ENCODE results near the gene ITPR1. TPM values are rescaled to one million over a fixed set of nuclear protein-coding genes. Genes with fewer than 3 reads are reported as not detected.

Gene ITPR1
- total RNA-seq, 1 donor from 2014 or later: 25.9 TPM

GRCh38 chr3:4839278-4839677 is 346.1 kb downstream of the ITPR1 start:
- DNase-seq (ENCODE audit: low read depth): no peak

- no peak for DNase-seq (ENCODE audit: low read depth)
Observed at GRCh38 chr3:4841225-4841624, 348.1 kb downstream of the ITPR1 start.

GRCh38 chr3:4841776-4842440 is 348.8 kb downstream of the ITPR1 start:
- no peak for DNase-seq (ENCODE audit: low read depth)

DNA sequence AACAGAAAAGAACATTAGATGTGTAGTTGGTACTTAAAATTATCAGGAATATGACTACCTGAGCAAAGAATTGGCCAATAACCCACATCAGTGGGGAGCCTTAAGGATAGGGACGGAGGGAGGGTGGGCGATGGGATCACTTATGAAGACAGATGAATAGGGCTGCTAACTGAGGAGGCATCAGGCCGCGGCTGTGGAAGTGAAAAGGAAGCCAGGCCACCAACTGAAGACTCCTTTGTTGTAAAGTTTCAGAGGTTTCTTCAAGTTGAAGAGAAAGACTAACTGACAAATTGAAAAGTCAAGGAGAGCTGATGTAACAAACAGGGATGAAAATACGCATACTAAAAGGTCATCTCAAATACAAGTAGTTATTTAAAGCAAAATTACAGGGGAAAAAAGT is 350.5 kb downstream of the ITPR1 start:
- DNase-seq (ENCODE audit: low read depth): no peak

GRCh38 chr3:4845882-4846281 is 352.7 kb downstream of the ITPR1 start:
- no peak for DNase-seq (ENCODE audit: low read depth)

DNA sequence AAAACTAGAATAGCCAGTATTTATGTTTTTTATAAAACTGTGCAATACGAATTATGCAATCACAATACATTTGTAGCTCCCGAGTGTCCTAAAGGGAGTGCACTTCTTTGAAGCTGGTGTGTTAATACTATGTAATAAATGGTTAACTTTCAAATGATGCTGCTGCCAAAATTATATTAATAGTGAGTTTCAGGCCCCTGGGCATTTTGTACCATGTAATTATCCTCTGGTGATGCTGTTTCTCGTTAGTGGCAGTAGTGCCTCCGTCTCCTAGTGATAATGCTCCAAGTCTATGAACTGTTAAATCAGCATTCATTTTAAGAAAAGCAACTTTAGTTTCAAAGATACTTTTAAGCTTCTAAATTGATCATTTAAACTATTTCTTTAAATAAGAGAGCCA is 353.4 kb downstream of the ITPR1 start:
- DNase-seq (ENCODE audit: low read depth): no peak

GRCh38 chr3:4848176-4848825 is 355.2 kb downstream of the ITPR1 start:
- no peak for DNase-seq (ENCODE audit: low read depth)

GRCh38 chr3:4849136-4849535 is 356.0 kb downstream of the ITPR1 start:
- DNase-seq (ENCODE audit: low read depth): no peak

DNA sequence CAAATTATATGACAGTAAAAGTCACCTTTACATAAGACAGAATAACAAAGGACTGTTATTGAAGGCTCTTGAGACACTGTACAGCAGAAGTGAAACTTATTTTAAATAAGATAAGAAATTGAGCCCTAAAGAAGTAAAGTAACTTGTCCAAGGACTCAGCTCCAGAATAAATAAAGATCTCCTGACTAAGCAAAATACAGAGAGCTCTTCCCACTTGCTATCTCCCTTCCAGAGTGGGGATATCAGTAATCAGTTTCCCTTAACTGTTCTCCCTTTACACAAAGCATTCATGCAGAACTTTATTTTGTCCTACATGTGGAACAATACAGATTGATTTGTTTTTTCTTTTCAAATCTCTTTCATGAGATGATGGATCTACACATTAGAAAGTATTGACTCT is 356.6 kb downstream of the ITPR1 start:
- DNase-seq (ENCODE audit: low read depth): no peak

- no peak for DNase-seq (ENCODE audit: low read depth)
Observed at GRCh38 chr3:4850211-4850927, 357.2 kb downstream of the ITPR1 start.

DNA sequence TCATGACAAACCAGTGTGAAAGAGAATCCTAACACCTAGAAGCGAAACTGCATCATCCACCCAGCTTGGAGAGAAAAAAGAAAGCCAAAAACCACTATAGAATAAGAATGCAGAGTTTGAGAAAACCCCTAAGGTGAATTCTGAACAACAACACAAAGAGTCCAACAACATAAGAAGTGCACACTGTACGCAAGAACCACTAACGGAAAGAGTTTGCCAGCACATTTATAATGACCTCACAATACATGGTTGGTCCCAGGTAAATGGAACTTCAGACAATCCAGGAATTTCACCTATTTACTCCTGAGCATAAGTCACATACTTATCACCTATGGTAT is 357.7 kb downstream of the ITPR1 start:
- DNase-seq (ENCODE audit: low read depth): no peak

DNA sequence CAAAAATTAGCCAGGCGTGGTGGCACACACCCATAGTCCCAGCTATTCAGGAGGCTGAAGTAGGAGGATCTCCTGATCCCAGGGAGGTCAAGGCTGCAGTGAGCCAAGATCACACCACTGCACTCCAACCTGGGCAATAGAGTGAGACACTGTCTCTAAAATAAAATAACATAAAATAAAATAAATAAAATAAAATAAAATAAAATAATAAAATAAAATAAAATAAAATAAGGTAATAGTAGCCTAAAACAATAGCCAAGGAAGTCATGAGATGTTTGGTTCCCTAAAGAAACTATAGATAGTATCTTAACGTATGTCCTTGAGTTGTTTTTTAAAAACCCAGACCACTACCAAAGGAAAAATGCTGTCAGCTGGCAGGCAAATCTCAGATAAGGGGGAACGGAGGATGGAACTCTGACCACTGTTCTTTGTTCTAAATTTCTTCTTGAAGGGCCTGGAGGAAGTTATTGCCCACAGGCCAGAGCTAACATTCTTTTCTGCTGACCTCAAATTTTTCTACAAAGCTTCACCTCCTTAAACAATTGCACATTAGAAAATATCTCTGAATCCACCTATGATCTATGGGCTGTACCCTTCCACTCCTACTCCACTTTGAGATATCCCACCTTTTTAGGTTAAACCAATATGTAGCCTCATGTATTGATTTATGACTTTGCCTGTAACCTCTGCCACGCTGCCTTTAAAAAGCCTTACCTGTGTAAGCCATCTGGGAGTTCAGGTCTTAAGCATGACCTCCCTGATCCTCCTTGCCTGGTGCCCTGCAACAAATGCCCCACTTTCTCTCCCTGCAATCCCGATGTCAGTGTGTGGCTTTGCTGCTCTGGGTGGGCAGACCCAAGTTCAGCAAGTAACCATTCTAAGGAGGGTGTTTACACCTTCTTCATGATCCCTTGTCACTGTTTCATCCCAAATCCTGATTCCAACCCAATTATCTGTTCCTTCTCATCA is 359.9 kb downstream of the ITPR1 start:
- DNase-seq (ENCODE audit: low read depth): peak; percentile 33

DNA sequence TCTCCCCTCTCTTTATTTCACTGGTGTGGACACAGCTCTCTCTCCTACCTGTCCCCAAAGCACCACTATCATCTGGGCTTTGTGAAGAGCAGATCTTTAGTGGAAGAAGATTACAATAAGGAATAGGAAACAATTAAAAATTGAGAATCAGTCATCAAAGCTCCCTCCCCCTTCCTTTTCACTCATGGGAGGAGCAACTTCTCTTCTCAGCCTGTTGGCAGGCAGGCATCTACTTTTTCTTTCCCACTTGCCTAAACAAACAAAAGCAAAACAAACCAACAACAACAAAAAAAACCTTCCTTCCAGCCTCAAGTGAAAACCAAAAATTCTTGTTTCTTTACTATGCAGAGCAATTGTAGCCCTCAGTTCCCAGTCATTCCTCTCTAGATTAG is 360.6 kb downstream of the ITPR1 start:
- DNase-seq (ENCODE audit: low read depth): no peak

DNA sequence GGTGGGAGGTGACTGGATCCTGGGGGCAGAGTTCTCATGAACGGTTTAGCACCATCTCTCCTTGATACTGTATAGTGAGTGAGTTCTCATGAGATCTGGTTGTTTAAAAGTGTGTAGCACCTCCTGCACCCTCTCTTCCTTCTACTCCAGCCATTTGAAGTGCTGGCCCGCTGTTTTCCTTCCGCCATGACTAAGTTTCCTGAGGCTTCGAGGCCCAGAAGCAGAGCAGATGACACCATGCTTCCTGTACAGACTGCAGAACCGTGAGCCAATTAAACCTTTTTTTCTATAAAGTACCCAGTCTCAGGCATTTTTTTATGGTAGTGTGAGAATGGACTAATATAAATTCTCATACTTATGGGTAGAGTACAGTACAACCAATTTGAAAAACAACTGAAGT is 362.5 kb downstream of the ITPR1 start:
- no peak for DNase-seq (ENCODE audit: low read depth)

- DNase-seq (ENCODE audit: low read depth): no peak
Observed at GRCh38 chr3:4856136-4856535, 363.0 kb downstream of the ITPR1 start.

- no peak for DNase-seq (ENCODE audit: low read depth)
Observed at GRCh38 chr3:4856564-4856963, 363.4 kb downstream of the ITPR1 start.

DNA sequence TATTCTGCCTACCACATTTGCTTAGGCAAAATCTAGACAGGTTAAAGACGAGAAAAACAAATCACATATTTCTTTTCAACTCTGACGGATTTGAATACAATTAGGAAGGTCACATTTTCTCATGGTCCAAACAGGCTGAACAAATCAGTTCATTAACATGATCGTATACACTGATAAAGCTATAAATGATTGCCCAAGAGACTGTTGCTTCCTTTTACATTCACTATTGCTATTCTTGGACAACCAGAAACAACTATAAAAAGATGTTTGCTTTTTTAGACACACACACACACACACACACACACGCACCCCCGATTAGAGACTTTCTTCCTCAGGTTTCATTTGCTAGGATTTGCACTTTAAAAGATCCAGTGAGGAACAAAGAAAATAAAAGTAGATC is 363.8 kb downstream of the ITPR1 start:
- no peak for DNase-seq (ENCODE audit: low read depth)

GRCh38 chr3:4859788-4860187 is 366.6 kb downstream of the ITPR1 start:
- no peak for DNase-seq (ENCODE audit: low read depth)

DNA sequence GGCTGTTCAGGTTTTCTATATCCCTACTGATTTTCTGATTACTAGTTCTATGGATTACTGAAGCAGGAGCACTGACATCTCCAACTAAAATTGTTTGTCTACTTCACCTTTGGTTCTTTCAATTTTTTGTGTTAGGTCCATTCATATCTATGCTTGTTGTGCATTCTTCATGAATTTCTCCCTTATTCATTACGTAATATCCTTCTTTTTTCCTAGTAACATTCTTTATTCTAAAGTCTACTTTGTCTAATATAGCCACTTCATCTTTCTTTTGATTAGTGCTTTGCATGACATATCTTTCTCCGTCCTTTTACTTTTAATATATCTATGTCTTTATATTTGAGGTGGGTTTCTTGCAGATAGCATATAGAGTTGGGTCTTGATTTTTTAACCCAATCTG is 369.8 kb downstream of the ITPR1 start:
- DNase-seq (ENCODE audit: low read depth): no peak

DNA sequence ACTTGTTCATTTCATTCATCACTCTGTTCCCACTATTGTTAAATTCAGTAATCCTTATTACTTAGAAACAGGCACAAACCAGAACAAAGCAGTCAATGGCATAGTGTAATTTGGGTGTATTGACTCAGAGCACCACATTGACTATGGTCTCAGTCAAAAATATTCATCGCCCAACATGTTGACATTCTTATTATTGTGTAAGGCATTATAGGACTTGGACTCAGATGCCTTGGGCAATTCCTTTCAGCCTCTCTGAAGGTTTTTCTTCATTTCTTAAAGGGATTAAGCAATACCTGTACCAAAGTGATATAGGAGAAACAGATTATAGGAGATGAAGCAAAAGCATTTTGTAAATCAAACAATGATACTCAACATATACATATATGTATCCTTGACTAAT is 371.4 kb downstream of the ITPR1 start:
- no peak for DNase-seq (ENCODE audit: low read depth)

DNA sequence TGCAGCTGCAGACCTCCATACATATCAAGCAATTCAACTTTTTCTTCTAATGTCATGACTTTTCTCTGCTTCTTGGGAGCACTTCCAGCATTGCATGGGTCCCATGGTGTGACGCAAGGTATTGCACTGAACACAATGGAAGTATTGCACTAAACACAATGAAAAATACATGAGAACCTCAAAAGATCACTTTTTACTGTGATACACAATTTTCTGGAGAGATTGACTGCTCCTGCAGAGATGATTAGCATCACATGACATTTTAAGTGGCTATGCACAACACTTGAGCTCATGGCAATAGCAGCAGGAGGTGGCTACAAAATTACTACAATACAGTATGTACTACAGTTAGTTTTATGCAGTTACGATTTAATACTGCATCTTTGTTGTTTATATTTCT is 372.6 kb downstream of the ITPR1 start:
- DNase-seq (ENCODE audit: low read depth): no peak

DNA sequence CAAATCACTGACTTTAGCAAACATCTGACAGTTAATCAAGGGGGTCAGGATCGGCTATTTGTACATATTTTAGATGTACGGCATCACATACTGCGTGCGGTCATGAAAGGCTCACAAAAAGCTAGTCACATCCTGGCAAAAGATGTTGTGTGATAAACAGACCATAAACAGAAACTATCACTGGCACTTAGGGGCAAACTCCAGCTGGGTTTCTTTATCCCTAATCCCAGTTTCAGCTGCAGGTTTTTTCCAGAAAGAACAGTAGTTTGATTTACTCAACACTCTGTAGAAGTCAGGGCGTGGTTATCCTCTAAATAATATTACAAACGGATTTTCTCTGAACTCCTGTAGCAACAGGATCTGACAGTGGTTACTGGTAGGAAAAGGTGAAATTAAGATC is 373.7 kb downstream of the ITPR1 start:
- DNase-seq (ENCODE audit: low read depth): peak; percentile 81

Measured in myocyte (in vitro differentiated cells).